CD14-positive monocyte (primary cell): ENCODE data around the gene SLC35C1. TPM values are rescaled to one million over a fixed set of nuclear protein-coding genes. Genes with fewer than 3 reads are reported as not detected.

ENCODE experiments used
- DNase-seq, 3 donors: peaks; one replicate each; pipeline ENCODE4 v3.0.0-alpha.2; 2011 to 2022
- H2AFZ ChIP-seq: 2 replicates; pipeline ENCODE4 v1.6.0; 2012; ENCODE audit warnings: mild to moderate bottlenecking, low read depth, low read length, inconsistent platforms; ENCODE audit not compliant: insufficient read depth, poor library complexity, severe bottlenecking
- H3K27ac ChIP-seq, 2 donors: 1 replicate in 1 of 2; 2 replicates in 1 of 2; pipeline ENCODE4 v1.5.1; 2012 to 2013; ENCODE audit warnings: low read length in 2 of 2, control low read depth in 1 of 2, inconsistent platforms in 1 of 2, low read depth in 1 of 2, mild to moderate bottlenecking in 1 of 2
- H3K27me3 ChIP-seq, 2 donors: one replicate each; pipeline versions ENCODE4 v1.6.0 to v1.6.1; 2011 to 2013; ENCODE audit warnings: low read length in 2 of 2; ENCODE audit not compliant: control insufficient read depth in 2 of 2, insufficient read depth in 2 of 2
- H3K36me3 ChIP-seq, 2 donors: replicated peaks in 1 of 2; 1 replicate in 1 of 2; 2 replicates in 1 of 2; pipeline versions ENCODE4 v1.5.1 to v1.6.1; 2012 to 2013; ENCODE audit warnings: low read length in 2 of 2, control low read depth in 1 of 2, inconsistent platforms in 1 of 2, mild to moderate bottlenecking in 1 of 2; ENCODE audit not compliant: insufficient read depth in 2 of 2, control insufficient read depth in 1 of 2
- H3K4me1 ChIP-seq, 2 donors: 1 replicate in 1 of 2; 2 replicates in 1 of 2; pipeline versions ENCODE4 v1.5.1 to v1.6.1; 2012 to 2013; ENCODE audit warnings: low read length in 2 of 2, control low read depth in 1 of 2, inconsistent platforms in 1 of 2, mild to moderate bottlenecking in 1 of 2, moderate library complexity in 1 of 2; ENCODE audit not compliant: insufficient read depth in 2 of 2, control insufficient read depth in 1 of 2
- H3K4me2 ChIP-seq: replicated peaks from 2 replicates; pipeline ENCODE3; 2012; ENCODE audit warnings: low read length, moderate library complexity, mild to moderate bottlenecking; ENCODE audit not compliant: poor library complexity, severe bottlenecking; ENCODE audit errors: extremely low read depth
- H3K4me3 ChIP-seq, 3 experiments: fragments of 200-600 bp in 1 of 3; sonication (generic) in 1 of 3; replicated peaks in 1 of 3; 1 replicate in 2 of 3; 2 replicates in 1 of 3; pipeline ENCODE4 v1.5.1; 2011 to 2013; ENCODE audit warnings: low read length in 3 of 3, mild to moderate bottlenecking in 3 of 3, control low read depth in 2 of 3, low read depth in 2 of 3, inconsistent platforms in 1 of 3, moderate library complexity in 1 of 3
- H3K79me2 ChIP-seq: 2 replicates; pipeline ENCODE4 v1.6.0; 2012; ENCODE audit warnings: mild to moderate bottlenecking, control low read depth, inconsistent platforms, low read length, moderate library complexity; ENCODE audit not compliant: insufficient read depth
- H3K9ac ChIP-seq: 2 replicates; pipeline ENCODE4 v1.6.0; 2017; ENCODE audit warnings: low read length, mild to moderate bottlenecking; ENCODE audit not compliant: insufficient read depth, poor library complexity, severe bottlenecking
- H3K9me3 ChIP-seq, 2 donors: replicated peaks in 1 of 2; 1 replicate in 1 of 2; 2 replicates in 1 of 2; pipeline versions ENCODE4 v1.5.1 to v1.6.1; 2012 to 2013; ENCODE audit warnings: low read length in 2 of 2, control low read depth in 1 of 2; ENCODE audit not compliant: control insufficient read depth in 1 of 2, insufficient read depth in 1 of 2
- H4K20me1 ChIP-seq: 2 replicates; pipeline ENCODE4 v1.6.0; 2012; ENCODE audit warnings: mild to moderate bottlenecking, low read length, control low read depth, moderate library complexity; ENCODE audit not compliant: insufficient read depth
- H3K27ac Mint-ChIP-seq, 7 donors: one replicate each; pipeline ENCODE4 v1.8.0; 2020; ENCODE audit warnings: mild to moderate bottlenecking in 7 of 7, mixed read lengths in 7 of 7, moderate library complexity in 6 of 7, inconsistent platforms in 2 of 7
- H3K27me3 Mint-ChIP-seq, 3 donors: one replicate each; pipeline ENCODE4 v1.8.0; 2021 to 2022; ENCODE audit warnings: low read depth in 3 of 3, mild to moderate bottlenecking in 3 of 3, mixed read lengths in 3 of 3, moderate library complexity in 3 of 3, inconsistent platforms in 1 of 3
- H3K36me3 Mint-ChIP-seq, 2 donors: one replicate each; pipeline ENCODE4 v1.8.0; 2020; ENCODE audit warnings: mixed read lengths in 2 of 2, inconsistent platforms in 1 of 2, mild to moderate bottlenecking in 1 of 2
- H3K4me1 Mint-ChIP-seq: one replicate; pipeline ENCODE4 v1.8.0; 2020; ENCODE audit warnings: mild to moderate bottlenecking, mixed read lengths
- H3K4me3 Mint-ChIP-seq, 2 donors: one replicate each; pipeline ENCODE4 v1.8.0; 2020; ENCODE audit warnings: mild to moderate bottlenecking in 2 of 2, mixed read lengths in 2 of 2, moderate library complexity in 1 of 2
- H3K9me3 Mint-ChIP-seq, 7 donors: one replicate each; pipeline ENCODE4 v1.8.0; 2020 to 2022; ENCODE audit warnings: mixed read lengths in 7 of 7, mild to moderate bottlenecking in 6 of 7, moderate library complexity in 6 of 7, inconsistent platforms in 2 of 7
- CTCF ChIP-seq: fragments of 200-600 bp; IDR thresholded peaks from one replicate; pipeline ENCODE4 v1.8.0; 2022; ENCODE audit warnings: antibody characterized with exemption, mild to moderate bottlenecking
- WGBS: methylation state at CpG from one replicate; pipeline ENCODE4 v1.1.5; 2013; ENCODE audit warnings: missing lambda C conversion rate; ENCODE audit not compliant: insufficient coverage; 5-methylcytosine and 5-hydroxymethylcytosine counted together
- intact Hi-C, 2 donors: fragments of 100-400 bp; cut with micrococcal nuclease; formaldehyde crosslinking; loops; one replicate each; pipeline versions ENCODE4 v1.15.0 to v1.15.1; 2023
- polyA plus RNA-seq, 3 donors: library from polyadenylated mRNA; depleted of rRNA in 1 of 3; unstranded in 2 of 3; stranded (reverse) in 1 of 3; fragments of 300-500 nt in 2 of 3; fragments of >200 nt in 1 of 3; fragmentation: Illumina TruSeq in 2 of 3; gene quantifications; 1 replicate in 2 of 3; 2 replicates in 1 of 3; pipeline ENCODE4 v1.2.3, GENCODE V29; 2012 to 2021

The SLC35C1 gene
- polyA plus RNA-seq, 3 donors, result 5.0 to 14.0 (median 12.8) TPM

- peaks cover 19 to 22% of the 10 kb centered on the region in 2 donors for H3K4me1 ChIP-seq
- H3K9ac ChIP-seq, result peak overlapping the region; percentile 9
- DNase-seq, result no peak
- no peaks in the 10 kb centered on the region for H3K9me3 ChIP-seq
- H4K20me1 ChIP-seq, result peaks cover 55% of the 10 kb centered on the region
- Mint-ChIP-seq H3K27me3 (no peaks in the 10 kb centered on the region), H3K27ac (peak overlapping the region in 5 of 7 donors; percentile 30 to 94 (median 82)), H3K36me3 (peaks cover 77 to 84% of the 10 kb centered on the region in 2 donors), H3K9me3 (no peaks in the 10 kb centered on the region), H3K4me3 (no peak overlapping the region), H3K4me1 (peaks cover 20% of the 10 kb centered on the region)
- WGBS, result 92% methylated on average over 1 of the region's 5 CpGs
- no peak for TF ChIP-seq CTCF
- no peak overlapping the region for H3K4me3 ChIP-seq
- H3K27me3 ChIP-seq, result no peaks in the 10 kb centered on the region
- peak overlapping the region; percentile 79 to 80 for H3K27ac ChIP-seq
- H3K4me2 ChIP-seq, result no peak overlapping the region
- intact Hi-C loops, result no loop called here
- peaks cover 3% of the 10 kb centered on the region for H3K79me2 ChIP-seq
- peaks cover 64 to 88% of the 10 kb centered on the region in 2 donors for H3K36me3 ChIP-seq
- H2AFZ ChIP-seq, result no peak overlapping the region
Observed at GRCh38 chr11:45858751-45859398, 53.9 kb downstream of the SLC35C1 start.

DNA sequence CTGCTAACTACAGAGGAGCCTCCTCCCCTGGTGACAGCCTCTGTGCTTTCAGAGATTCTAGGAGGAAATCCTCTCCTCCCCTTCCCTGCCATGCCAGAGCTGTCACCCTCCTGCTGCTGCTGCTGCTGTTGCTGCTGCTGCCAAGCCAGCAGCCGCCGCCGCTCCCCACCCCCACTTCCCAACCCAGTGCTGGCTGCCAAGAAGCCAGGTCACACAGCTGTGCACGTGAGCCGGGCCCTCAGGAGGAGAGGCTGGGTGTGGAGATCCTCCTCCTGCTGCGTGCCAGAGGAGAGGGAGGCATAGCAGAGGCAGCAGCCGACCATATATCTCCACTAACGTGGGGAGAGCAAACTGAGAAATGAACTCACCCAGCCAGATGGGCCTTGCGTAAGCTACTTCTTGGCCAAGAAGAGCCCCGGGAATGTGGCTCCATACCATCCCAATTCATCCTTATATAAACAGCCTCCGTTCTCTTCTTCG is 54.8 kb downstream of the SLC35C1 start:
- H3K4me2 ChIP-seq, result no peak overlapping the region
- H3K27me3 Mint-ChIP-seq, result no peaks in the 10 kb centered on the region
- H3K79me2 ChIP-seq, result no peaks in the 10 kb centered on the region
- peaks cover 48% of the 10 kb centered on the region for H4K20me1 ChIP-seq
- intact Hi-C loops, result no loop called here
- no peaks in the 10 kb centered on the region for H3K9me3 Mint-ChIP-seq
- H3K27me3 ChIP-seq, result no peaks in the 10 kb centered on the region
- no peak overlapping the region for H2AFZ ChIP-seq
- no peak overlapping the region for H3K4me3 ChIP-seq
- peak overlapping the region in 3 of 7 donors; percentile 46 to 93 (median 82) for H3K27ac Mint-ChIP-seq
- no peak overlapping the region for H3K27ac ChIP-seq
- TF ChIP-seq CTCF, result no peak
- peaks cover 19 to 22% of the 10 kb centered on the region in 2 donors for H3K4me1 ChIP-seq
- peaks cover 77 to 91% of the 10 kb centered on the region in 2 donors for H3K36me3 Mint-ChIP-seq
- no peak overlapping the region for H3K4me3 Mint-ChIP-seq
- H3K9me3 ChIP-seq, result no peaks in the 10 kb centered on the region
- H3K9ac ChIP-seq, result no peak overlapping the region
- no peak for DNase-seq
- H3K36me3 ChIP-seq, result peaks cover 70 to 96% of the 10 kb centered on the region in 2 donors
- WGBS, result 87% methylated on average over 3 of the region's 12 CpGs
- H3K4me1 Mint-ChIP-seq, result peaks cover 20% of the 10 kb centered on the region
